Neural progenitor cell (in vitro differentiated cells): ENCODE data around the gene PBX4. TPM values are rescaled to one million over a fixed set of nuclear protein-coding genes. Genes with fewer than 3 reads are reported as not detected.

Experiments used
- DNase-seq: peaks from one replicate; pipeline ENCODE4 v3.0.0-alpha.2; 2016; ENCODE audit warnings: low spot score
- H2AFZ ChIP-seq: fragments of 200-600 bp; sonication (generic); replicated peaks from 2 replicates; pipeline ENCODE4 v1.6.1; 2016; ENCODE audit warnings: antibody characterized with exemption
- H3F3A ChIP-seq: fragments of 200-600 bp; sonication (generic); 2 replicates; pipeline ENCODE4 v1.6.1; 2016; ENCODE audit warnings: antibody characterized with exemption, low read depth
- H3K27ac ChIP-seq: fragments of 200-600 bp; sonication (generic); 2 replicates; pipeline ENCODE4 v1.5.1; 2016; ENCODE audit warnings: mild to moderate bottlenecking
- H3K27me3 ChIP-seq: fragments of 200-600 bp; sonication (generic); 2 replicates; pipeline ENCODE4 v1.6.1; 2016; ENCODE audit warnings: mild to moderate bottlenecking, moderate library complexity
- H3K36me3 ChIP-seq: fragments of 200-600 bp; sonication (generic); 2 replicates; pipeline ENCODE4 v1.5.1; 2016
- H3K4me1 ChIP-seq: fragments of 200-600 bp; sonication (generic); 2 replicates; pipeline ENCODE4 v1.6.1; 2016; ENCODE audit warnings: mixed run types
- H3K4me2 ChIP-seq: fragments of 200-600 bp; sonication (generic); 2 replicates; pipeline ENCODE4 v1.6.1; 2016
- H3K4me3 ChIP-seq: fragments of 200-600 bp; sonication (generic); 2 replicates; pipeline ENCODE4 v1.5.1; 2016
- H3K79me2 ChIP-seq: fragments of 200-600 bp; sonication (generic); 2 replicates; pipeline ENCODE4 v1.6.1; 2016; ENCODE audit warnings: low read depth
- H3K9ac ChIP-seq: fragments of 200-600 bp; sonication (generic); 2 replicates; pipeline ENCODE4 v1.6.1; 2016
- H3K9me3 ChIP-seq: fragments of 200-600 bp; sonication (generic); 2 replicates; pipeline ENCODE4 v1.5.1; 2016; ENCODE audit warnings: low read depth
- H4K20me1 ChIP-seq: fragments of 200-600 bp; sonication (generic); 2 replicates; pipeline ENCODE4 v1.6.1; 2016; ENCODE audit warnings: low read depth
- H3K27ac Mint-ChIP-seq: 3 replicates; pipeline ENCODE4 v1.8.0; 2021; ENCODE audit warnings: mixed read lengths
- H3K27me3 Mint-ChIP-seq: 2 replicates; pipeline ENCODE4 v1.8.0; 2022; ENCODE audit warnings: low read depth, mild to moderate bottlenecking, inconsistent platforms, moderate library complexity, mixed read lengths; ENCODE audit not compliant: insufficient read depth
- H3K36me3 Mint-ChIP-seq: 3 replicates; pipeline ENCODE4 v1.8.0; 2021; ENCODE audit warnings: mixed read lengths
- H3K4me1 Mint-ChIP-seq: 3 replicates; pipeline ENCODE4 v1.8.0; 2021; ENCODE audit warnings: mixed read lengths
- H3K4me3 Mint-ChIP-seq: 3 replicates; pipeline ENCODE4 v1.8.0; 2021; ENCODE audit warnings: mild to moderate bottlenecking, moderate library complexity, mixed read lengths
- H3K9me3 Mint-ChIP-seq: 3 replicates; pipeline ENCODE4 v1.8.0; 2020; ENCODE audit warnings: mixed read lengths
- EZH2 ChIP-seq: fragments of 200-600 bp; sonication (generic); IDR thresholded peaks from 2 replicates; pipeline ENCODE4 v1.6.1; 2017; ENCODE audit warnings: antibody characterized with exemption, mild to moderate bottlenecking, moderate library complexity
- EZH2phosphoT487 ChIP-seq: fragments of 200-600 bp; sonication (generic); IDR thresholded peaks from 2 replicates; pipeline ENCODE4 v1.6.1; 2017; ENCODE audit warnings: antibody characterized with exemption
- total RNA-seq: library from RNA; depleted of rRNA; stranded (reverse); fragments of >200 nt; gene quantifications from 2 replicates; pipeline ENCODE4 v1.2.3, GENCODE V29; 2015; ENCODE audit warnings: low replicate concordance
- TF ChIP-seq, protein P1 (sequence below): fragments of 200-600 bp; sonication (generic); IDR thresholded peaks from 2 replicates; pipeline ENCODE4 v1.5.1; 2017; ENCODE audit warnings: antibody characterized with exemption, mild to moderate bottlenecking

The PBX4 gene
- total RNA-seq, 1 donor from 2014 or later: 3.2 TPM

DNA sequence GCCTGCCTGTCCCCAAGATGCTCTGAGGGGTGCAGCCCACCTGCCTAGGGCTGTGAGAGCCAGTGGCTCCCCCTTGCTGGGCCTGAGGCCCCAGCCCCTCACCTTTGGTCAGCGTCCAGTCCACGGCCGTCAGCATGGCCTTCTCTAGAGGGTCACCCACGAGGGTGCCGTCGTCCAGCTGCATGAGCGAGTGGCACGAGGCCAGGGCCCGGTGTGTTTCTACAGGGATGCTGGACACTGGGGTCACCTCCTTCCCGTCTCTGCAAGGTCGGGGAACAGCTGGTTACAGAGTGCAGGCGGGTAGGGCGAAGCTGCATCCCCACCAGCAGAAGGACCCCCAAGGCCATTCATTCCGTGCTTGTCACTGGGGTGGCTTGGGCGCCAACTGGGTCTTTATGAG lies 36.0 kb upstream of the PBX4 start:
- H3K4me2 ChIP-seq: no peak overlapping the region
- H3K4me3 ChIP-seq: no peak overlapping the region
- Mint-ChIP-seq H3K9me3 (no peaks in the 10 kb centered on the region), H3K27ac (no peak overlapping the region), H3K27me3 (peaks cover 4% of the 10 kb centered on the region), H3K4me1 (no peaks in the 10 kb centered on the region), H3K4me3 (no peak overlapping the region), H3K36me3 (peaks cover 27% of the 10 kb centered on the region)
- no peaks in the 10 kb centered on the region for H3F3A ChIP-seq
- no peaks in the 10 kb centered on the region for H4K20me1 ChIP-seq
- H3K9ac ChIP-seq: no peak overlapping the region
- peaks cover 1% of the 10 kb centered on the region for H3K79me2 ChIP-seq
- TF ChIP-seq EZH2phosphoT487: no peak
- TF ChIP-seq EZH2: no peak
- TF ChIP-seq, protein P1, sequence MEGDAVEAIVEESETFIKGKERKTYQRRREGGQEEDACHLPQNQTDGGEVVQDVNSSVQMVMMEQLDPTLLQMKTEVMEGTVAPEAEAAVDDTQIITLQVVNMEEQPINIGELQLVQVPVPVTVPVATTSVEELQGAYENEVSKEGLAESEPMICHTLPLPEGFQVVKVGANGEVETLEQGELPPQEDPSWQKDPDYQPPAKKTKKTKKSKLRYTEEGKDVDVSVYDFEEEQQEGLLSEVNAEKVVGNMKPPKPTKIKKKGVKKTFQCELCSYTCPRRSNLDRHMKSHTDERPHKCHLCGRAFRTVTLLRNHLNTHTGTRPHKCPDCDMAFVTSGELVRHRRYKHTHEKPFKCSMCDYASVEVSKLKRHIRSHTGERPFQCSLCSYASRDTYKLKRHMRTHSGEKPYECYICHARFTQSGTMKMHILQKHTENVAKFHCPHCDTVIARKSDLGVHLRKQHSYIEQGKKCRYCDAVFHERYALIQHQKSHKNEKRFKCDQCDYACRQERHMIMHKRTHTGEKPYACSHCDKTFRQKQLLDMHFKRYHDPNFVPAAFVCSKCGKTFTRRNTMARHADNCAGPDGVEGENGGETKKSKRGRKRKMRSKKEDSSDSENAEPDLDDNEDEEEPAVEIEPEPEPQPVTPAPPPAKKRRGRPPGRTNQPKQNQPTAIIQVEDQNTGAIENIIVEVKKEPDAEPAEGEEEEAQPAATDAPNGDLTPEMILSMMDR: no peak
- H3K36me3 ChIP-seq: no peaks in the 10 kb centered on the region
- no peaks in the 10 kb centered on the region for H3K9me3 ChIP-seq
- DNase-seq: no peak
- H3K27ac ChIP-seq: no peak overlapping the region
- no peaks in the 10 kb centered on the region for H3K4me1 ChIP-seq
- H3K27me3 ChIP-seq: no peaks in the 10 kb centered on the region
- H2AFZ ChIP-seq: no peak overlapping the region

DNA sequence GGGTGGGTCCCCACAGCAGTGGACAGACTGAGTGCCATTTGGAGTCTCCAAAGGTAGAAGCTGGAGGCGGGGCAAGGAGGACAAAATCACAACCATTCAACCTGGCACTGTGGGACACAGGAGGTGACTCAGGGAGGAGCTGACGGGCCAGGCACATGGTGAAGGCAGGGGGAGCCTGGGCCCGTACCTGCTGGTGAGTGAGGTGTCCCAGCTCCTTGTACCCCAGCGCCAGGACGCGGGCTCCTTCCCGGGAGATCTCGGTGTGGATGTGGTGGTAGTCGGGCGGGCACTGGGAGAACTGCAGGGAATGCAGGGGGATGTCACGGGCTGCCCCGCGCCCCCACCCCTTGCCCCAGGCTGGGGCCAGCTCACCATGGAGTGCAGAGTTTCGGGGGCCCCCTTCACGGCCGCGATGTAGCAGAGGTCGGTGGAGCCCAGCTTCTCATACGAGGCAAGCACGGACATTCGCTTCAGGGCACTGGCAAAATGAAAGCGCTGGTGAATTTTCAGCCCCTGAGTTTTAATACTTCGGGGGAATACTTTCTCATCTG lies 35.2 kb upstream of the PBX4 start:
- DNase-seq: no peak
- TF ChIP-seq EZH2phosphoT487 (no peak), EZH2 (no peak)
- TF ChIP-seq, protein P1: no peak
- Histone ChIP-seq H3K4me2 (no peak overlapping the region), H3K36me3 (no peaks in the 10 kb centered on the region), H3F3A (no peaks in the 10 kb centered on the region), H3K9me3 (no peaks in the 10 kb centered on the region), H3K27ac (no peak overlapping the region), H3K79me2 (no peaks in the 10 kb centered on the region), H4K20me1 (no peaks in the 10 kb centered on the region), H3K4me1 (no peaks in the 10 kb centered on the region), H3K27me3 (no peaks in the 10 kb centered on the region), H3K4me3 (no peak overlapping the region), H2AFZ (no peak overlapping the region), H3K9ac (no peak overlapping the region)
- Mint-ChIP-seq H3K4me3 (no peak overlapping the region), H3K9me3 (no peaks in the 10 kb centered on the region), H3K27ac (no peak overlapping the region), H3K4me1 (no peaks in the 10 kb centered on the region), H3K36me3 (peaks cover 30% of the 10 kb centered on the region), H3K27me3 (peaks cover 4% of the 10 kb centered on the region)

DNA sequence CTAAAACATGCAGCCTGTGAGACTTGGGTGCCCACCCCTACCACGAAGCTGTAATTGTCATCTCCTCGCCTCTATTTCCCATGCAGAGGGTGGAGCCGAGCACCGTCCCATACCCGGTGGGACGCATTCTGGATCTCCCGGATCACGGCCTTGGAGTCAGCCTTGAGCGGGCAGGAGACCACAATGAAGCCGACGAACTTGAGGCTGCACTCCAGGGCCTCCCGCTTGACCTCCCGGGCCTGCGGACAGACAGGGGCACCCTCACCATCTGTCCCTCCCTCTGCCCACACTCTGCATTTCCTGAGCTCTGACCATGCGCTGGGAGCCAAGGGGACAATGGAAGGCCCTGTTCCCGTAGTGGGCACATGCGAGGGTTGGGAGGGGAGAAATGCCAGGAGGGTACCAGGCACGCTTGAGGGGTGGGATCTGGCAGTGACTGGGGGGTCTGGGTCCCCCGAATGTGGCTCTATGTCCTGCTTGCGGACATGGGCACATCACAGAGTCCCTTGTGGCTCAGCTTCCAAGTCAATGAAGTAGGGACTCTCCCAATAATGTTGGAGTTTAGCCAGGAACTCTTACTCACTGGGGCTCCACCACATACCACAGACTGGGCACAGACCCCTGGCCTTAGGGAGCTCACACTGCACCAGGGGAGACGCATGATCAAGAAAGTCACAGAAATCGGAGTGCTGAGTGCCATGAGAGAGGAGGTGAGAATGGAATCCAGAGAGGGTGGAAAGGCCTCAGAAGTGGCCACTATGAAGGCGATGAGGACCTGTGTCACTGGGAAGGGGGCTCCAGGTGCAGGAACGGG lies 34.2 kb upstream of the PBX4 start:
- H3K9me3 Mint-ChIP-seq: no peaks in the 10 kb centered on the region
- H3K4me3 Mint-ChIP-seq: no peak overlapping the region
- H3K36me3 Mint-ChIP-seq: peaks cover 26% of the 10 kb centered on the region
- Histone ChIP-seq H3K4me1 (no peaks in the 10 kb centered on the region), H3K27ac (no peak overlapping the region), H2AFZ (no peak overlapping the region), H3K4me2 (no peak overlapping the region), H3F3A (no peaks in the 10 kb centered on the region), H3K27me3 (no peaks in the 10 kb centered on the region), H4K20me1 (no peaks in the 10 kb centered on the region), H3K9ac (no peak overlapping the region), H3K79me2 (no peaks in the 10 kb centered on the region), H3K36me3 (no peaks in the 10 kb centered on the region), H3K9me3 (no peaks in the 10 kb centered on the region), H3K4me3 (no peak overlapping the region)
- H3K4me1 Mint-ChIP-seq: no peaks in the 10 kb centered on the region
- H3K27me3 Mint-ChIP-seq: peaks cover 4% of the 10 kb centered on the region
- TF ChIP-seq, protein P1: no peak
- TF ChIP-seq EZH2 (no peak), EZH2phosphoT487 (no peak)
- no peak for DNase-seq
- no peak overlapping the region for H3K27ac Mint-ChIP-seq
